Astrocyte (in vitro differentiated cells and primary cell): ENCODE data around the gene MRPL14. TPM values are rescaled to one million over a fixed set of nuclear protein-coding genes. Genes with fewer than 3 reads are reported as not detected.
A peak's percentile ranks its signal among the peaks of the same experiment; 100 is the strongest.

ENCODE experiments used
- DNase-seq: peaks from one replicate; pipeline ENCODE4 v3.0.0-alpha.2; 2010; ENCODE audit warnings: low read depth
- FAIRE-seq: peaks from 2 replicates; lab custom pipeline; 2011; peaks lifted over from hg19 to GRCh38; lab: Jason Lieb, UNC
- H2AFZ ChIP-seq: 2 replicates; pipeline ENCODE4 v1.6.0; 2012; ENCODE audit warnings: low read depth, low read length, inconsistent platforms
- H3K27ac ChIP-seq: 2 replicates; pipeline ENCODE4 v1.5.1; 2011; ENCODE audit warnings: low read depth, low read length, inconsistent platforms
- H3K27me3 ChIP-seq: 2 replicates; pipeline ENCODE4 v1.6.0; 2011; ENCODE audit warnings: low read length, inconsistent platforms; ENCODE audit not compliant: insufficient read depth
- H3K36me3 ChIP-seq: 2 replicates; pipeline ENCODE4 v1.5.1; 2011; ENCODE audit warnings: low read length, inconsistent platforms; ENCODE audit not compliant: insufficient read depth
- H3K4me1 ChIP-seq: 2 replicates; pipeline ENCODE4 v1.5.1; 2011; ENCODE audit warnings: low read length, inconsistent platforms; ENCODE audit not compliant: insufficient read depth
- H3K4me2 ChIP-seq: 2 replicates; pipeline ENCODE4 v1.6.0; 2012; ENCODE audit warnings: low read length, inconsistent platforms
- H3K4me3 ChIP-seq: 2 replicates; pipeline ENCODE4 v1.5.1; 2011; ENCODE audit warnings: low read depth, mild to moderate bottlenecking, low read length, inconsistent platforms; ENCODE audit not compliant: insufficient read depth
- H3K79me2 ChIP-seq: 2 replicates; pipeline ENCODE4 v1.6.0; 2012; ENCODE audit warnings: mild to moderate bottlenecking, low read length, inconsistent platforms; ENCODE audit not compliant: insufficient read depth
- H3K9ac ChIP-seq: 2 replicates; pipeline ENCODE4 v1.6.0; 2012; ENCODE audit warnings: mild to moderate bottlenecking, low read length, inconsistent platforms
- H3K9me3 ChIP-seq: 2 replicates; pipeline ENCODE4 v1.5.1; 2012; ENCODE audit warnings: low read depth, mild to moderate bottlenecking, low read length, inconsistent platforms; ENCODE audit not compliant: insufficient read depth
- H4K20me1 ChIP-seq: 2 replicates; pipeline ENCODE4 v1.6.0; 2012; ENCODE audit warnings: low read length, inconsistent platforms; ENCODE audit not compliant: insufficient read depth
- H3K27ac Mint-ChIP-seq: one replicate; pipeline ENCODE4 v1.8.0; 2021; ENCODE audit warnings: mild to moderate bottlenecking, mixed read lengths; ENCODE audit not compliant: unreplicated experiment
- H3K27me3 Mint-ChIP-seq: one replicate; pipeline ENCODE4 v1.8.0; 2021; ENCODE audit warnings: low read depth, mixed read lengths; ENCODE audit not compliant: unreplicated experiment
- H3K36me3 Mint-ChIP-seq: one replicate; pipeline ENCODE4 v1.8.0; 2021; ENCODE audit warnings: low read depth, mixed read lengths; ENCODE audit not compliant: unreplicated experiment
- H3K4me1 Mint-ChIP-seq: one replicate; pipeline ENCODE4 v1.8.0; 2021; ENCODE audit warnings: low read depth, mixed read lengths; ENCODE audit not compliant: unreplicated experiment
- H3K4me3 Mint-ChIP-seq: one replicate; pipeline ENCODE4 v1.8.0; 2021; ENCODE audit warnings: mild to moderate bottlenecking, moderate library complexity, mixed read lengths; ENCODE audit not compliant: unreplicated experiment
- H3K9me3 Mint-ChIP-seq: one replicate; pipeline ENCODE4 v1.8.0; 2021; ENCODE audit warnings: mild to moderate bottlenecking, mixed read lengths; ENCODE audit not compliant: unreplicated experiment
- CTCF ChIP-seq: IDR thresholded peaks from 2 replicates; pipeline ENCODE4 v1.5.1; 2011; ENCODE audit warnings: low read depth, mild to moderate bottlenecking, inconsistent platforms, low read length, moderate library complexity; ENCODE audit not compliant: insufficient read depth
- EZH2 ChIP-seq: IDR thresholded peaks from 2 replicates; pipeline ENCODE4 v1.6.1; 2012; ENCODE audit warnings: mild to moderate bottlenecking, low read length, inconsistent platforms; ENCODE audit not compliant: insufficient read depth
- total RNA-seq: library from RNA; stranded (reverse); gene quantifications from 2 replicates; pipeline ENCODE4 v1.2.1, GENCODE V29; 2021

MRPL14 gene
- total RNA-seq, 1 donor from 2014 or later, result 56.1 TPM

GRCh38 chr6:44071670-44072451, 55.4 kb downstream of the MRPL14 start:
- peak overlapping the region; percentile 69 for H3K9ac ChIP-seq
- Mint-ChIP-seq H3K36me3 (no peaks in the 10 kb centered on the region), H3K4me1 (peaks cover 30% of the 10 kb centered on the region), H3K9me3 (no peaks in the 10 kb centered on the region), H3K27me3 (no peaks in the 10 kb centered on the region), H3K27ac (peak overlapping the region; percentile 87), H3K4me3 (peak overlapping the region; percentile 54)
- H3K36me3 ChIP-seq, result no peaks in the 10 kb centered on the region
- H4K20me1 ChIP-seq, result no peaks in the 10 kb centered on the region
- TF ChIP-seq EZH2 (no peak), CTCF (no peak)
- H3K9me3 ChIP-seq, result no peaks in the 10 kb centered on the region
- no peaks in the 10 kb centered on the region for H3K79me2 ChIP-seq
- no peak for FAIRE-seq
- H3K27me3 ChIP-seq, result no peaks in the 10 kb centered on the region
- H3K27ac ChIP-seq, result peak overlapping the region; percentile 81
- DNase-seq, result peak; percentile 98
- peak overlapping the region; percentile 86 for H3K4me2 ChIP-seq
- peak overlapping the region; percentile 18 for H2AFZ ChIP-seq
- no peak overlapping the region for H3K4me3 ChIP-seq
- H3K4me1 ChIP-seq, result peaks cover 49% of the 10 kb centered on the region

- H3K4me1 Mint-ChIP-seq, result peaks cover 27% of the 10 kb centered on the region
- H3K9me3 Mint-ChIP-seq, result no peaks in the 10 kb centered on the region
- Histone ChIP-seq H3K27ac (no peak overlapping the region), H3K36me3 (no peaks in the 10 kb centered on the region), H4K20me1 (no peaks in the 10 kb centered on the region), H3K4me1 (peaks cover 54% of the 10 kb centered on the region), H3K9ac (no peak overlapping the region), H2AFZ (no peak overlapping the region), H3K4me2 (no peak overlapping the region), H3K27me3 (no peaks in the 10 kb centered on the region), H3K9me3 (no peaks in the 10 kb centered on the region), H3K4me3 (no peak overlapping the region), H3K79me2 (no peaks in the 10 kb centered on the region)
- no peak for FAIRE-seq
- no peak overlapping the region for H3K27ac Mint-ChIP-seq
- TF ChIP-seq CTCF (no peak), EZH2 (no peak)
- H3K4me3 Mint-ChIP-seq, result no peak overlapping the region
- H3K27me3 Mint-ChIP-seq, result peaks cover 2% of the 10 kb centered on the region
- no peak for DNase-seq
- H3K36me3 Mint-ChIP-seq, result no peaks in the 10 kb centered on the region
Measured at GRCh38 chr6:44068607-44069296, 58.5 kb downstream of the MRPL14 start.
